Stomach (tissue), 4 donors: ENCODE measurements around the gene CNTNAP3.
"Not testable (repeated sequence)": the region's sequence is repeated elsewhere in the genome, so short reads cannot be mapped to it uniquely, and the experiment has no call there.

Source experiments
- CTCF ChIP-seq, 7 experiments: fragments of 450-650 bp in 4 of 7; fragments of 200-600 bp in 3 of 7; sonication (generic) in 3 of 7; IDR thresholded peaks; one replicate each; pipeline ENCODE4 v1.5.1; 2016 to 2019; ENCODE audit warnings: antibody characterized with exemption in 7 of 7, control low read depth in 2 of 7, mild to moderate bottlenecking in 1 of 7
- EP300 ChIP-seq: sonication (generic); formaldehyde crosslinking; IDR thresholded peaks from one replicate; pipeline ENCODE4 v1.6.1; 2017; ENCODE audit warnings: antibody characterized with exemption
- POLR2A ChIP-seq, 4 donors: fragments of 450-650 bp; IDR thresholded peaks; one replicate each; pipeline ENCODE4 v1.6.1; 2016; ENCODE audit warnings: antibody characterized with exemption in 4 of 4, control low read depth in 2 of 4, mild to moderate bottlenecking in 1 of 4, moderate library complexity in 1 of 4
- POLR2AphosphoS5 ChIP-seq, 3 donors: sonication (generic); formaldehyde crosslinking; IDR thresholded peaks; one replicate each; pipeline ENCODE4 v1.6.1; 2016; ENCODE audit warnings: antibody characterized with exemption in 3 of 3

GRCh38 chr9:39073537-39073936, 214.4 kb downstream of the CNTNAP3 start:
- not testable (repeated sequence) for TF ChIP-seq CTCF (IDR thresholded peaks at IDR 0.05); POLR2A (IDR thresholded peaks at IDR 0.05); EP300; POLR2AphosphoS5 (IDR thresholded peaks at IDR 0.05)
